Measurements from ENCODE around the gene LCN9. TPM values are rescaled to one million over a fixed set of nuclear protein-coding genes. Genes with fewer than 3 reads are reported as not detected.

LCN9 gene
- total RNA-seq, 1 experiment from 2014 or later, result not detected

Other genes starting within 250 kb of the LCN9 start
- gene PPP1R26, start 183.5 kb upstream of the LCN9 start, total RNA-seq (2014; rRNA removed; shearing (Covaris generic)), result 30.9 and 32.7 TPM in 2 replicates
- 52.5 and 54.2 TPM in 2 replicates for gene MRPS2, start 162.6 kb upstream of the LCN9 start, total RNA-seq (2014; rRNA removed; shearing (Covaris generic))
- gene LCN1, start 141.9 kb upstream of the LCN9 start, total RNA-seq (2014; rRNA removed; shearing (Covaris generic)), result 0.47 TPM in 1 of 2 replicates, not detected in the other
- not detected in 2 replicates for gene OBP2A, start 117.2 kb upstream of the LCN9 start, total RNA-seq (2014; rRNA removed; shearing (Covaris generic))
- not detected in 2 replicates for gene PAEP, start 101.6 kb upstream of the LCN9 start, total RNA-seq (2014; rRNA removed; shearing (Covaris generic))
- not detected in 2 replicates for gene GLT6D1, start 23.8 kb upstream of the LCN9 start, total RNA-seq (2014; rRNA removed; shearing (Covaris generic))
- not detected in 2 replicates for gene SOHLH1, start 36.2 kb downstream of the LCN9 start, total RNA-seq (2014; rRNA removed; shearing (Covaris generic))
- gene KCNT1, start 38.9 kb downstream of the LCN9 start, total RNA-seq (2014; rRNA removed; shearing (Covaris generic)), result not detected in 2 replicates
- 30.7 TPM in 2 replicates for gene CAMSAP1, start 244.2 kb downstream of the LCN9 start, total RNA-seq (2014; rRNA removed; shearing (Covaris generic))